HUES48 (cell line): ENCODE measurements around the gene FGF2.

Source experiments
- H3K27ac ChIP-seq: one replicate; pipeline ENCODE4 v1.7.0; 2013; ENCODE audit warnings: low read depth, low read length, inconsistent platforms
- H3K27me3 ChIP-seq: 2 replicates; pipeline ENCODE4 v1.6.1; 2013; ENCODE audit warnings: mild to moderate bottlenecking, low read length; ENCODE audit not compliant: control insufficient read depth, insufficient read depth
- H3K36me3 ChIP-seq: 2 replicates; pipeline ENCODE4 v1.6.1; 2013; ENCODE audit warnings: low read length; ENCODE audit not compliant: control insufficient read depth, insufficient read depth
- H3K4me1 ChIP-seq: 2 replicates; pipeline ENCODE4 v1.6.1; 2013; ENCODE audit warnings: mild to moderate bottlenecking, low read length; ENCODE audit not compliant: control insufficient read depth, insufficient read depth
- H3K4me3 ChIP-seq: 2 replicates; pipeline ENCODE4 v1.5.1; 2013; ENCODE audit warnings: mild to moderate bottlenecking, low read depth, low read length
- H3K9ac ChIP-seq: 2 replicates; pipeline ENCODE4 v1.6.1; 2013; ENCODE audit warnings: mild to moderate bottlenecking, low read depth, low read length, moderate library complexity
- H3K9me3 ChIP-seq: 2 replicates; pipeline ENCODE4 v1.6.1; 2013; ENCODE audit warnings: low read length; ENCODE audit not compliant: control insufficient read depth, insufficient read depth

Gene FGF2

DNA sequence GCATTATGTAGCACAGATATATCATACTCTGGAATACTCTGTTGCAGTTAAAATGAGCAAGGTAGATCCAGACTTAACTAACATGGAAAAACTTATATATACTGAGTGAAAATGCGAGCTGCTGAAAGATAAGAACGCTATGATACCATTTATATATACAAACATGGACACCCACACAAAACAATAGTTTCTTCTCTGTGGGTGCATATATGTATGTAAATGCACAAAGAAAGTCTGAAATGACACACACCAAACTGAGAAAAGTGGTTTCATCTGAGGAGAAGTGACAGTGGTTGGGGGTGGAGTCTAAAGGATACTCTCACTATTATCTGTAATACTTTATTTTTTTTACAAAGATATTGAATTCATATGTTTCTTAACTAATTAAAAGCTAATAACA lies 12.2 kb upstream of the FGF2 start:
- Histone ChIP-seq H3K4me3 (no peak overlapping the region), H3K27ac (no peak overlapping the region)

DNA sequence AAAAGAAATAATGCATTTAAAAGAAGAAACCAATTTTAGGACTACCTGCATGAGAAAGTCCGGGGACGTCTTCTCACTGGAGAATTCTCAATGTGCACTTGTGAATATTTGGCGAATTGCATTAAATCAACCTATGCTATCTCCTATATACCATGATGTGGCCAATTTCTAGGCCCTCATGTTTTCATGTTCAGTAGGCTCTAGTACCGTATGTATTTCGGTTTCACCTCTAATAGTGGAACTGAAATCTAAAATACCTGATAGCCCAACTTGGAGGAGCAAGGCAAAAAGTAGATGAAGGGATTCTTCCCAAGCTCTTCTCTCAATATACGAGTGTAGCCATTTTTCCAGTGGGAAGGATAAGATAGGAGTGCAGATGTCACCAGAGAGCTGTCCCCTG lies 11.4 kb upstream of the FGF2 start:
- H3K27ac ChIP-seq: no peak overlapping the region
- no peak overlapping the region for H3K4me3 ChIP-seq
- H3K9ac ChIP-seq: no peak overlapping the region
- peaks cover 7% of the 10 kb centered on the region; the same call in 1 of the 2 replicates for H3K9me3 ChIP-seq
- H3K27me3 ChIP-seq: no peaks in the 10 kb centered on the region
- no peaks in the 10 kb centered on the region for H3K36me3 ChIP-seq
- no peaks in the 10 kb centered on the region for H3K4me1 ChIP-seq

More for the DNA sequence above, 12.2 kb upstream of the FGF2 start:
- H3K27me3 ChIP-seq: no peaks in the 10 kb centered on the region
- no peak overlapping the region for H3K9ac ChIP-seq
- H3K9me3 ChIP-seq: peaks cover 7% of the 10 kb centered on the region; the same call in 1 of the 2 replicates
- no peaks in the 10 kb centered on the region for H3K36me3 ChIP-seq
- no peaks in the 10 kb centered on the region for H3K4me1 ChIP-seq

DNA sequence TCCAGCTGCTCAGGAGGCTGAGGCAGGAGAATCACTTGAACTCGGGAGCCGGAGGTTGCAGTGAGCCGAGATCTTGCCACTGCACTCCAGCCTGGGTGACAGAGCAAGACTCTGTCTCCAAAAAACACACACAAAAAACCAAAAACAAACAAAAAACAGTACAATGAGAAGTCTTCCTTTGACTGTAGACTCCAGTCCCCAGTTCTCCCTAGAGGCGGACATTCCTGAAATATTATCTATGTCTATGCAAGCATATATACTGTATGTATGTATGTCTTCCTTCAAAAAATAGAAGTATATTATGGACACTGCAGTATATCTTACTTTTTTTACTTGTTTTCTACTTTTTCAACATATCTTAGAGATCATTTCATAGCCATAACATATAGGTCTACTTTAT lies 10.2 kb upstream of the FGF2 start:
- Histone ChIP-seq H3K9ac (no peak overlapping the region), H3K4me1 (peaks cover 8% of the 10 kb centered on the region), H3K9me3 (no peaks in the 10 kb centered on the region), H3K27ac (no peak overlapping the region), H3K27me3 (no peaks in the 10 kb centered on the region), H3K36me3 (no peaks in the 10 kb centered on the region), H3K4me3 (no peak overlapping the region)

DNA sequence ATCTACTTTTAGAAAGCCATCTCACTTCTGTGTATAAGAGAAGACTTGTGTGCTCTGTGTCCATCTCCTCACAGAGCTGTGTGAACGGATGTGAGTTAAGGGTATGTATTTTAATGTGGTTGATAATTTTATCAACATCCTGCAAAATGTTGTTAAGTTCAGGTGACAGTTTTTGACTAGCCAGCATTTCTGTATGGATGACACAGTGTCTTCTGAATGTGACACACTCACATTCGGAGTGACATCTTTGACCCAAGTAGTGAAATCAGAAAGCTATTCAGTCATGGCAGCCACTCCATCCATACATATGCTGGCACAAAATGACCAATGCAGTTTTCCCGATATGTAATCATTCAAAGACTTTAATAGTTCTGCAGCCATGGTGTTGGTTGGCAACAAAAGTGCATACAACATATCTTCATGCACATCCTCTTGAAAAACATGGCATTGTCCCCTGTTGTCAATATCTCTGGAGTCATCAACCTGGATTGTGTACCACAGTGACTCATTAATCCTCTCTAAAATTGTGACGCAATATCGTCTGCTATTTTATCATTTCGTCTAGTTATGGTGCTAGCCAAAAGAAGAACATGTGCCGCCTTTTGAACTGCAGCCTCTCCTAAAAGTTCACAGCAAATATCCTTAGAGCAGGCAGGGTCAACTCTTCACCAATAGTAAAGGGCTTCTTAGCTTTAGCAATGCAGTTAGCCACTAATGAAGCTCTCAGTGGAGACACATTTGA lies 6.8 kb upstream of the FGF2 start:
- Histone ChIP-seq H3K36me3 (no peaks in the 10 kb centered on the region), H3K9me3 (no peaks in the 10 kb centered on the region), H3K4me3 (no peak overlapping the region), H3K4me1 (peaks cover 13% of the 10 kb centered on the region), H3K27me3 (no peaks in the 10 kb centered on the region), H3K9ac (no peak overlapping the region), H3K27ac (no peak overlapping the region)

DNA sequence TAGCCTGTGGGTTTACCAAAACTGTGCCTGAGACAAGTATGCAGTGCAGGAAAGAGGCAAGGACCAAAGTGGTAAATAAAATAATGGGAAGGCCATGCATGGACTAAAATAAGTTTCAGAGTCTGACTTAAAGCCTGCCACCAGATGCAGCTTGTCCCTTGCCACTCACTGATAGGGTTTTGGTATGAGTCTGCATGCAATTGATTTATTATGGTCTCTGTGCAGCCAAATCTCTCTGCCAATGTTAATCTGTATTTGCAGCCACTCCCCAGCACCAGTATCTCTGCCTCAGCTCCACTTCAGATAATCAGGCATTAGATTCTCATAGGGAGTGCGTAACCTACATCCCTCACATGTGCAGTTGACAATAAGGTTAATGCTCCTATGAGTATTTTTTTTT lies 5.5 kb upstream of the FGF2 start:
- Histone ChIP-seq H3K27me3 (no peaks in the 10 kb centered on the region), H3K36me3 (no peaks in the 10 kb centered on the region), H3K4me1 (peaks cover 20% of the 10 kb centered on the region), H3K9me3 (no peaks in the 10 kb centered on the region), H3K9ac (no peak overlapping the region), H3K4me3 (no peak overlapping the region), H3K27ac (no peak overlapping the region)

DNA sequence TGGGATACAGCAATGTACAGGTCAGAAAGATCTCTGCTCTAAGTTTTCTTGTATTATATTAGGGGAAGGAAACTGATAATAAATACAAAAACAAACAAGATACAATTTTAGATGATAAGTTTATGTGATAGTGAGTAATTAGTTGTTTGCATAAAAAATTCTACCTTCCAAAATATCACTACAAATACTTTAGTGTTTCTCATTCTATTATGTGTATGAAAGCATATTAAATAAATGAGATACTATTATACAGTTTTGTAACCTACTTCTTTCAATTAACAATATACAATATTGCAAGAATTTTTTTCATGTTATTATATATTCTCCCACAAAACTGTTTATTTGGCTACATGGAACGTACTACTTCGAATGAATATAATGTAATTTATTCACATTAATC lies 4.2 kb upstream of the FGF2 start:
- Histone ChIP-seq H3K9ac (no peak overlapping the region), H3K27me3 (no peaks in the 10 kb centered on the region), H3K27ac (no peak overlapping the region), H3K9me3 (no peaks in the 10 kb centered on the region), H3K36me3 (no peaks in the 10 kb centered on the region), H3K4me3 (no peak overlapping the region), H3K4me1 (peaks cover 21% of the 10 kb centered on the region)

DNA sequence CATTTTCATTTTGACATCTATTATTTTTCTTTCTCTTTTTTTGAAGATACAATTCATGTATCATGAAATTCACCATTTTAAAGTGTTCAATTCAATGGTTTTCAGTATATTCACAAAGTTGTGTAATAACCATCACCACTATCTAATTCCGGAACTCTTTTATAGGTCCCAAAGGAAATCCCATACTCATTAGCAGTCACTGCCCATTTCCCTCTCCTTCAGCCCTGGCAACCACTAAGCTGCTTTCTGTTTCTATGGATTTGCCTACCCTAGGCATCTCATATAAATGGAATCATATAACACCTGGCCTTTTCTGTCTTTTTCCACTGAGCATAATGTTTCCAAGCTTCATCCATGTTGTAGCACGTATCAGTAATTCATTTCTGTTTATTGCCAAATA lies 3.2 kb upstream of the FGF2 start:
- Histone ChIP-seq H3K9ac (no peak overlapping the region), H3K27ac (no peak overlapping the region), H3K27me3 (no peaks in the 10 kb centered on the region), H3K9me3 (no peaks in the 10 kb centered on the region), H3K4me1 (peaks cover 21% of the 10 kb centered on the region), H3K36me3 (no peaks in the 10 kb centered on the region), H3K4me3 (no peak overlapping the region)

DNA sequence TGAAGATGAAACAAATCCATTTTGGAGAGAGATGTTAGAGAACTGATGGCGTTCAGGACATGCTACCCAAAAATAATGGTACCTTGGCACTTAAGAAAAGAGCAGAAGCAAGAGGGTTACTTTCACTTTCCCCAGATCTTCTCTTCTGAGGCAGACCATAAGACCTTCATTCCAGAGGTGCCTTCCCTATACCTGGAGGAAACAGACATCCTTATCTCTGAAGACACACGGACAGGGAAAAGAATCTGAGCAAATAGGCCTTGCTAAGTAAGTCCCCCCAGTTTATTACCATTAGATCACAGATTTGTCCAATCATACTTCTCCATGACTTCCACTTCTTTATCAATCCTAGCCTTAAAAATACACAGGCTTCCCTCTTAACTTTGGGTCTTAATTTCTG lies 2.0 kb upstream of the FGF2 start:
- Histone ChIP-seq H3K27me3 (no peaks in the 10 kb centered on the region), H3K27ac (no peak overlapping the region), H3K9me3 (no peaks in the 10 kb centered on the region), H3K9ac (no peak overlapping the region), H3K4me1 (peaks cover 28% of the 10 kb centered on the region), H3K36me3 (peaks cover 10% of the 10 kb centered on the region), H3K4me3 (no peak overlapping the region)

DNA sequence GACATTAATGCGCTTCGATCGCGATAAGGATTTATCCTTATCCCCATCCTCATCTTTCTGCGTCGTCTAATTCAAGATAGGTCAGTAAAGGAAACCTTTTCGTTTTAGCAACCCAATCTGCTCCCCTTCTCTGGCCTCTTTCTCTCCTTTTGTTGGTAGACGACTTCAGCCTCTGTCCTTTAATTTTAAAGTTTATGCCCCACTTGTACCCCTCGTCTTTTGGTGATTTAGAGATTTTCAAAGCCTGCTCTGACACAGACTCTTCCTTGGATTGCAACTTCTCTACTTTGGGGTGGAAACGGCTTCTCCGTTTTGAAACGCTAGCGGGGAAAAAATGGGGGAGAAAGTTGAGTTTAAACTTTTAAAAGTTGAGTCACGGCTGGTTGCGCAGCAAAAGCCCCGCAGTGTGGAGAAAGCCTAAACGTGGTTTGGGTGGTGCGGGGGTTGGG lies 528 bp upstream of the FGF2 start:
- peak overlapping the region; percentile 99 for H3K27ac ChIP-seq
- no peaks in the 10 kb centered on the region for H3K27me3 ChIP-seq
- H3K4me3 ChIP-seq: peak overlapping the region; percentile 64
- peak overlapping the region; percentile 67 for H3K9ac ChIP-seq
- H3K36me3 ChIP-seq: peaks cover 24% of the 10 kb centered on the region
- H3K4me1 ChIP-seq: peaks cover 38% of the 10 kb centered on the region
- H3K9me3 ChIP-seq: no peaks in the 10 kb centered on the region

DNA sequence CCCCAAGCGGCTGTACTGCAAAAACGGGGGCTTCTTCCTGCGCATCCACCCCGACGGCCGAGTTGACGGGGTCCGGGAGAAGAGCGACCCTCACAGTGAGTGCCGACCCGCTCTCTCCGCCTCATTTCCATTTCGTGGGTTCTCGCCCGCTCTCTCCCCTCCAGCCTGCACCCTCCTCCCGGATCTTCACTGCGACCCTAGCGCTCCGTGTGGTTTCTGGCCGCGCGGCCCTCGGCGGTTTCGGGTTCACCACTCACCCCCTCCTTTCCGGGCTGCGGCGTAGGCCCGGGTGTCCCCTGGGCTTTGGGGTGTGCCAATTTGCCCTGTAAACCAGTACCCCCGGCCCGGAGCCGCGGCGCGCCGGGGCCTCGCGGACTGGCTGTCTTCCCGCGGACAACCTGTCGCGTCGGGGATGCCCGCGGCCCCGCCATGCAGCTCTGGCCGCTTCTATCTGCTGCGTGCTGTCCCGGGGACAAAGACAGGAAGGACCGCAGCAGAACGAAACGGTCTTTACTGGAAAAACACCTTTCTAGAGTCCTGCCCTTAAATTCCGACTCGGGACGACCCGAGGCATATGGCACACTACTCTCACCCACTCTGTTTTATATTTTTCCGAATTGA lies 737 bp downstream of the FGF2 start:
- Histone ChIP-seq H3K4me1 (peaks cover 48% of the 10 kb centered on the region), H3K27me3 (no peaks in the 10 kb centered on the region), H3K27ac (peak overlapping the region; percentile 99), H3K4me3 (peak overlapping the region; percentile 81), H3K9me3 (no peaks in the 10 kb centered on the region), H3K9ac (peak overlapping the region; percentile 98), H3K36me3 (peaks cover 37% of the 10 kb centered on the region)

DNA sequence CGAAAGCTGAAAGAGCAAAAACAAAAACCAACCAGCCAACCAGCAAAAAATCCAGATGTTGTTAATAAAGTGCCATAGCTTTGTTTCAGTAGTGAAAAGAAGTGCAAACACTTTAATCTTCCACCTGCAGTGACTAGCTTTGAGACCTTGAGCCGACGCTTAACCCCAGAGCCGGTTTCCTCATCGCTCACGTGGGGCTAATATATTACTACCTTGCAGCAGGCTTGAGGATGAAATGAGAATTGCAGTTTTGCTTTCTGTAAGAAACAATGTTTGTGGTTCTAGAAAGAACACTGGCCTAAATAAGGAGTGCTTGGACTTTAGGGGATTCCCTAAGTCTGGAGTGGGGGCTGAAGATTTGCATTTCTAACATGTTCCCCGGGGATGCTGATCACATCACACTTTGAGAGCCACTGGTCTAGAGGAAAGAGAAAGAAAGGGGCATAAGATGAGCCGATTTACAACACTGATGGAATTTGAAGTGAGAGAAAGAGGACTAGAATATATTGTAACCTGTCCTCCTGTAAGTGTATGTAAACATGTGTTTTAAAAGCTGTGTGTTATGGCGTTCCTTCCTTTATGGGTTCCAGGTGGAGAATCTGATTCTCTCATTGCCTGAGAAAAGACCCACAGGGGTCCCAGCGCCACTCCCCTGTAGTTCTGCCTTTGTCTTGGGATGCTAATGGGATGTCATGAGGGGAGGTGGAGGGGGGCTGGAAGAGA lies 1.4 kb downstream of the FGF2 start:
- H3K27me3 ChIP-seq: no peaks in the 10 kb centered on the region
- H3K4me1 ChIP-seq: peaks cover 54% of the 10 kb centered on the region
- H3K9ac ChIP-seq: peak overlapping the region; percentile 98
- peaks cover 39% of the 10 kb centered on the region for H3K36me3 ChIP-seq
- no peaks in the 10 kb centered on the region for H3K9me3 ChIP-seq
- H3K27ac ChIP-seq: peak overlapping the region; percentile 99
- peak overlapping the region; percentile 81 for H3K4me3 ChIP-seq
